Nephron progenitor cell (in vitro differentiated cells): ENCODE measurements around the gene USF1.

Experiments
- DNase-seq: peaks from one replicate; pipeline ENCODE4 v3.0.0; 2021
- H3K27ac Mint-ChIP-seq: 2 replicates; pipeline ENCODE4 v1.8.0; 2021; ENCODE audit warnings: mild to moderate bottlenecking, moderate library complexity, mixed read lengths
- H3K27me3 Mint-ChIP-seq: 2 replicates; pipeline ENCODE4 v1.8.0; 2021; ENCODE audit warnings: mild to moderate bottlenecking, low read depth, mixed read lengths; ENCODE audit not compliant: poor library complexity
- H3K36me3 Mint-ChIP-seq: 2 replicates; pipeline ENCODE4 v1.8.0; 2021; ENCODE audit warnings: low read depth, mixed read lengths
- H3K4me1 Mint-ChIP-seq: 2 replicates; pipeline ENCODE4 v1.8.0; 2021; ENCODE audit warnings: mixed read lengths
- H3K4me3 Mint-ChIP-seq: 2 replicates; pipeline ENCODE4 v1.8.0; 2021; ENCODE audit warnings: mild to moderate bottlenecking, moderate library complexity, mixed read lengths
- H3K9me3 Mint-ChIP-seq: 2 replicates; pipeline ENCODE4 v1.8.0; 2021; ENCODE audit warnings: mild to moderate bottlenecking, moderate library complexity, mixed read lengths
- TF ChIP-seq, protein P1 (sequence below): fragments of 200-600 bp; sonication (generic); IDR thresholded peaks from 2 replicates; pipeline ENCODE4 v1.5.0; 2021; ENCODE audit warnings: antibody characterized with exemption

USF1 gene

DNA sequence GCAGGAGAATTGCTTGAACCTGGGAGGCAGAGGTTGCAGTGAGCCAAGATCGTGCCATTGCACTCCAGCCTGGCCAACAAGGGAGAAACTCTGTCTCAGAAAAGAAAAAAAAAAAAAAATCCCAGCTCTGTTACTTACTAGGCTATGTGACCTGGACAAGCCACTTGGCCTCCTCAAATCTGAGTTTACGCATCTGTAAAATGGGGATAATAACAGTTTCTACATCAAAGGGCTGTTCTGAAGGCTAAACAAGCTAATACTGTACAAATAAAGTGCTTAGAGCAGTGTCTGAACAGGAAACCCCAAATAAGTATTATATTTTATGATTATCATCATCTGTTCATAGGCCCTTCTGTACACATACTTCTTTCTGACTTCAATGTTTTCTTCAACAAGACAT lies 38.4 kb downstream of the USF1 start:
- H3K27ac Mint-ChIP-seq, result no peak overlapping the region
- H3K4me1 Mint-ChIP-seq, result no peaks in the 10 kb centered on the region
- peaks cover 3% of the 10 kb centered on the region for H3K27me3 Mint-ChIP-seq
- H3K4me3 Mint-ChIP-seq, result no peak overlapping the region
- TF ChIP-seq, protein P1, sequence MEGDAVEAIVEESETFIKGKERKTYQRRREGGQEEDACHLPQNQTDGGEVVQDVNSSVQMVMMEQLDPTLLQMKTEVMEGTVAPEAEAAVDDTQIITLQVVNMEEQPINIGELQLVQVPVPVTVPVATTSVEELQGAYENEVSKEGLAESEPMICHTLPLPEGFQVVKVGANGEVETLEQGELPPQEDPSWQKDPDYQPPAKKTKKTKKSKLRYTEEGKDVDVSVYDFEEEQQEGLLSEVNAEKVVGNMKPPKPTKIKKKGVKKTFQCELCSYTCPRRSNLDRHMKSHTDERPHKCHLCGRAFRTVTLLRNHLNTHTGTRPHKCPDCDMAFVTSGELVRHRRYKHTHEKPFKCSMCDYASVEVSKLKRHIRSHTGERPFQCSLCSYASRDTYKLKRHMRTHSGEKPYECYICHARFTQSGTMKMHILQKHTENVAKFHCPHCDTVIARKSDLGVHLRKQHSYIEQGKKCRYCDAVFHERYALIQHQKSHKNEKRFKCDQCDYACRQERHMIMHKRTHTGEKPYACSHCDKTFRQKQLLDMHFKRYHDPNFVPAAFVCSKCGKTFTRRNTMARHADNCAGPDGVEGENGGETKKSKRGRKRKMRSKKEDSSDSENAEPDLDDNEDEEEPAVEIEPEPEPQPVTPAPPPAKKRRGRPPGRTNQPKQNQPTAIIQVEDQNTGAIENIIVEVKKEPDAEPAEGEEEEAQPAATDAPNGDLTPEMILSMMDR, result no peak
- no peak for DNase-seq
- H3K9me3 Mint-ChIP-seq, result no peaks in the 10 kb centered on the region
- no peaks in the 10 kb centered on the region for H3K36me3 Mint-ChIP-seq

DNA sequence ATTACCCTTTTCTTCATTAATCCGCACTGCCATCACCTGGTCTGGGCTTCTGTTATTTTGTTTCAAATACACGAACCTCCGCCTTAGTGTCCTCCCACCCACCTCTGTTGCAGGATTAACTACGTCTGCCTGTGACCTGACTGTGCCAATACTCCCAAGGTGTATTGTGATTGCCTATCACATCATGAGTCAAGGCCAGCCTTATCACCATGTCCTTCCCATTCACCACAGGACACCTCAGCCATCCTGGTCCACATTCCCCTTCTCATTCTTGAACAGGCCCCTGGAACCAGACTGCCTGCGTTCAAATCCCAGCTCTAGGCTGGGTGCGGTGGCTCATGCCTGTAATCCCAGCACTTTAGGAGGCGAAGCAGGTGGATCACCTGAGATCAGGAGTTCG lies 39.2 kb downstream of the USF1 start:
- no peak for DNase-seq
- Mint-ChIP-seq H3K27ac (peak overlapping the region; percentile 84), H3K36me3 (no peaks in the 10 kb centered on the region), H3K27me3 (peaks cover 3% of the 10 kb centered on the region), H3K4me3 (no peak overlapping the region), H3K9me3 (no peaks in the 10 kb centered on the region), H3K4me1 (peaks cover 3% of the 10 kb centered on the region)
- TF ChIP-seq, protein P1, result no peak

DNA sequence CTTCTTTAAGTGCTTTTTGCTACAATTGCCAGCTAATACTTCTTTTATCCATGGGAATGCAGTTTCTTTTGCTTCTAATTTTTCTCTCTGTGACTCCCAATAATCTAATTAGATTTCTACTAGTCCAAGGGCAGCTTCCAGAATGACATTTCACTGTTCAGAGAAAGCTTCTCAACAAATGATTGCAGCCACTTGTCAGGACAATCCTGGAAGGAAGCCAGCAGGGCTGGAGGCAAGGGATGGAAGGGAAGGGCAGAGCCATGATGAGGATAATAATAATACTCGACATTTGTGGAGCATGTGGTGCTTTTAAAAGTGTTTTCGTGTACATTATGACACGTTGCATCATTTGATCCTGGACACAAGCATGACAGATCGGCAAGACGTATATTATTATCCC lies 44.3 kb downstream of the USF1 start:
- Mint-ChIP-seq H3K4me1 (peaks cover 4% of the 10 kb centered on the region), H3K27ac (peak overlapping the region; percentile 10), H3K4me3 (no peak overlapping the region), H3K27me3 (peaks cover 2% of the 10 kb centered on the region), H3K9me3 (no peaks in the 10 kb centered on the region), H3K36me3 (peaks cover 20% of the 10 kb centered on the region)
- TF ChIP-seq, protein P1, result no peak
- DNase-seq, result no peak

DNA sequence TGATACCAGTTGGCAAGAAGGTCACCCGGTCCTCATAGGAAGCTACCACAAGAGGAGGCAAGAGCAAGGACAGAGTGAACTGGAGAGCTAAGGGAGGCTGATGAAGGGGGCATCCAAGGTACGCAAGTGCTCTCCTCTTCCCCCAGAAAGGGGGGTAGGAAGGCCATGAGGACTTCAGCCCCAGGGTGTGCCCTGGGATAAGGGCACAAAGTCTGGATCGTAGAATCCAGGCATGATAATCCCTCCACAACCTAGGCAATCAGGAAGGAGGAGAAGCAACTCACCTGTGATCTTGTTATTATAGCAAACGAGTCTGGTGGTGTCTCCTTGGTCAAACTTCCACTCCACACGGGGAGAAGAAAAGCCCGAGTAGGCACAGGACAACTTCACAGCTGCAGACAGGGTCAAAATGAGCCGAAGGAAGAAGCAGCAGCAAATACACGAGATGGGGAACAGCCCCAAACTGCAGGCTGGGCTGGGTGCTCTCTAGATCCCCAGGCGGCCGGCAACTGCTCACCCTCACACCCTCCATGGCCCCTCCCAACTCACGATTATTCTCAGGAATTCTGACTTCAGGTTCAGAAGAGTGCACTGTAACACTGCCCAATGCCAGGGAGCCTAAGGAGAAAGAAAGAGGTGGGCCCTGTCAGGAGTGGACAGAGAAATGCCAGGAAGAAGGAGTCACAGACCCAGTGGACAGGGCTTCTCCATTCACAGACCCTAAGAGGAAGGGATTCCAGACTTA lies 44.9 kb downstream of the USF1 start:
- no peaks in the 10 kb centered on the region for H3K9me3 Mint-ChIP-seq
- no peak overlapping the region for H3K27ac Mint-ChIP-seq
- H3K4me3 Mint-ChIP-seq, result no peak overlapping the region
- H3K27me3 Mint-ChIP-seq, result no peaks in the 10 kb centered on the region
- DNase-seq, result no peak
- peaks cover 4% of the 10 kb centered on the region for H3K4me1 Mint-ChIP-seq
- TF ChIP-seq, protein P1, result no peak
- peaks cover 20% of the 10 kb centered on the region for H3K36me3 Mint-ChIP-seq

DNA sequence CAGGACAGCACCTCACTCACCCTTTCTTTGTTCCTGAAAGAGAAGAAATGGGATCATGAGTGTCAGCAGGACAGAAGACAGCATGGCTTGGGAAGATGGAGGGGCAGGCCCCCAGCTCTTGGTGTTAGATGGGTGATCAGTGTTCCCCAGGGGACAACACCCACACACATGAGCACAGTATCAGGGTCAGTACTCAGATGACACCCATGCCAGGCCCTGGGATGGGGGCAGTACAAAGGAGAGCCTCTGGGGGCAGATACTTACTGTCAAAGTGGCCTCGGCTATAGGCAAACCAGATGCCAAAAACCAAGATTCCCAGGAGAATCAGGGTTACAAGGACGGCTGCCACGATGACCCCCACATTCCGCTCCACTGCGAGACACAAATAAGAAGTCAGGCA lies 46.4 kb downstream of the USF1 start:
- no peak overlapping the region for H3K27ac Mint-ChIP-seq
- no peaks in the 10 kb centered on the region for H3K9me3 Mint-ChIP-seq
- TF ChIP-seq, protein P1, result no peak
- H3K4me1 Mint-ChIP-seq, result peaks cover 8% of the 10 kb centered on the region
- H3K36me3 Mint-ChIP-seq, result peaks cover 20% of the 10 kb centered on the region
- H3K27me3 Mint-ChIP-seq, result no peaks in the 10 kb centered on the region
- DNase-seq, result no peak
- no peak overlapping the region for H3K4me3 Mint-ChIP-seq
